Stimulated activated CD8-positive, alpha-beta memory T cell treated with anti-CD3 and anti-CD28 coated beads, Interleukin-4, amount 100 ng/mL, for 1 hour (primary cell): Measurements from ENCODE around the gene EIF4EBP2.

Source experiments
- DNase-seq, 2 donors: peaks; one replicate each; pipeline ENCODE4 v3.0.0-alpha.2; 2020; ENCODE audit warnings: low read depth in 2 of 2, low spot score in 1 of 2

EIF4EBP2 gene

DNA sequence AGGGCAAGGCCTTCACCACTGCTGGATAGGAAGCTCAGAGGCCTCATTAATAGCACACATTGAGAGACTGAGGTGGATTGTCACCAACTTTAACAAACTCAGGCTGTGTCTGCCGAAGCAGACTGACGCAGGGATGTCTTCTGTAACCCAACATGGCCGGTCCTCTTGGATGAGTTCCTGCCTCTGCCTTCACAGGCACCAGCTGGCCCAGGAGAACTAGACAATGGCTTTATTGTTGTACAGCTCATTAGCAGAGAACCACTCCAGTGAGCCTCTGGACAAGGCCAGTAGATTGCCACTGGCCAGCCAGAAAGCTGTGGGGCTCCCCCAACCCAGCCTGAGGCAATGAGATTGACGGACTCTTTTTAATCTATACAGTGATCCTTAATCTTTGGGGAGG lies 28.2 kb downstream of the EIF4EBP2 start:
- DNase-seq = no peak

DNA sequence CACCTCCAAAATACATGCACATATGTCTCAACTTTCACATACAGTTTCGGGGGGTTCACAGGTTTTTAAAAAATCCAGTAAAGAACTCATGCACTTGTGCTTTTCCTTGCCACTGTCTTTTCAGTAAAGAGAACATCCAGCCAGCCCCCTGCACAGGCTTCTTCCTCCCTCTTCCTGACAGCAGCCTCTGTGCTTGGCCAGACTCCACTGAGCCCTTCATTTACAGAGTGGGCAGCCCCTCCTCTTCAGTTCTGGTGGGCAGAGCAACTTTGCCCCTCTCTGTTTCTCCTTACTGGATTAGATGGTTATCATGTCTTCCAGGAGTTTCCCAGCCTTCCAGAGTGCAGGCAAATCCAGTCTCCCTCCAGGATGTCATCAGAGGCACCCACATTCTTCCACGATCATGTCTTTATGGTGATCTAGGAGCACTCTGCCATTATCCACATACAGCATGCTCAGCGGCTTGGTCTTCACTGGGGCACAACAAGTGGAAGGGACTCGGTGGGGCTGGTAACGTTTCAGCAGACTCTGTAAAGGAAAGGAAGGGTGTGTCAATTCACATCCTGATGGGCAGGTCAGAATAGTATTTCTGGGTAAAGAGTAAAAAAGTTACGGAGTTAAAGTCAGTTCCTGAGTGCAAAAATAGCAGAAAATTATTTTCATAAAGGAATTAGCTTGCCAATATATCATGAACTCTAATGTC lies 28.8 kb downstream of the EIF4EBP2 start:
- no peak for DNase-seq

DNA sequence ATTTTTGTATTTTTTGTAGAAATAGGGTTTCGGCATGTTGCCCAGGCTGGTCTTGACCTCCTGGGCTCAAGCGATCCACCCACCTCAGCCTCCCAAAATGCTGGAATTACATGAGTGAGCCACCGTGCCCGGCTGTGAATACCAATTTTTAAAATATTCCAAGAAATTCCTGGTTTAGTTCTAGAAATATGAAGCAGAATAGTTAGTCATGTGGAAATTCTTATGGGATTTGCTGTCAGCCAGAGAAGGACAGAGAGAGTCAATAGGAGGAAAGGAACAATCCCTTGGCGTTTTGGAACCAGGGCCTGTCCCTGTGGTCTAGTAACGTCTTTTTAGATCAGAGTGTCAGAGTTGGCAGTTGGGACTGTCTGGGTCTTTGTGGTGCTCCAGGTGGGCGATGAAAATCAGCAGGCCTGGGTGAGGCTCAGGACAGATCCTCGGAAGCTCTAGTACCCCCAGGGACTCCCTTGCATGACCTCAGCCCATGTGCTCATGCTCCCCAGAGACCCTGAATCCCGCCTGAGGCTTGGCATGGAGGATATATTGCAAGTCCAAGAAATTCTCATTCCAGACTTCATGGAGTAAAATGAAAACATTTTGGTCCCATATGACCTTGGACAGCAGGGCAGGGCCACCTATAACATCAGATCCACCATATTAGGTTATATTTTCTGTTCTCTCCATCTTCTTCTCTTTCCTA lies 29.8 kb downstream of the EIF4EBP2 start:
- no peak for DNase-seq

DNA sequence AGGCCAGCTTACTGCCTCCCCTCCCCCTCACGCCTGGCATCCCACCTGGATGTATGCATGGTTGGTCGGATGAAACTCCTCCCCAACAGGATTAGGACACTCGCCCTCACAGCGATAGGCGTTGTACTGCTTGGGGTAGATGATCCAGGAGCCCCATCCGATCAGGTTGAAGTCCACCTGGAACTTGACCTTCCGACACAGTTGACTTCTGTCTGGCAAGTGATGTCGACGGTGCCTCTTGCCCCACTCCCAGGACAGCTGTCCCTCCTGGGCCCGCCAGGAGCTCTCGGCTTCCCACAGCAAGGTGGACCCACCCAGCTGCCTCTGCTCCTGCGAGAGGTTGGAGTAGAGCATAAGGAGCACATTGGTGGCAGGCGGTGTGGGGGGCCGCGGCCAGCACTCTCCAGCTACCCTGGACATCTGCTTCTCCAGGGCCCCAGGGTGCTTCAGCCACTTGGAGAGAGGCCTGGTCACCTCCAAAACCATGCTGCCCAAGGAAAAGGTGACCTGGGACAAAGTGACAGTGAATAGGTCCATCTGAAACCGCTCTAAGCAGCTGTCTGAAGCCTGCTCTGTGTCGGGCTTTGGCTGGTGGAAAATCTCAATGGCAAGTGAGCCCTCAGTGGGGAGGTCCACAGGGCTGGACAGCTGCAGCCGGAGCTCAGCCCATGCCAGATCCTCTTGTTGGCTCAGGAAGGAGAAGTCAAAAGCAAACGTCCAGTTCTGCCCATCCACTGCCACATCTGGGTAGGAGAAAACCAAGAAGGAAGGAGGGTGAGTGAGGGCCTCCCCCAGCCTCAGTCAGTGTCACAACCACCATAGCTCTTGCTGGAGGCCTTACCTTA lies 31.5 kb downstream of the EIF4EBP2 start:
- DNase-seq = no peak

DNA sequence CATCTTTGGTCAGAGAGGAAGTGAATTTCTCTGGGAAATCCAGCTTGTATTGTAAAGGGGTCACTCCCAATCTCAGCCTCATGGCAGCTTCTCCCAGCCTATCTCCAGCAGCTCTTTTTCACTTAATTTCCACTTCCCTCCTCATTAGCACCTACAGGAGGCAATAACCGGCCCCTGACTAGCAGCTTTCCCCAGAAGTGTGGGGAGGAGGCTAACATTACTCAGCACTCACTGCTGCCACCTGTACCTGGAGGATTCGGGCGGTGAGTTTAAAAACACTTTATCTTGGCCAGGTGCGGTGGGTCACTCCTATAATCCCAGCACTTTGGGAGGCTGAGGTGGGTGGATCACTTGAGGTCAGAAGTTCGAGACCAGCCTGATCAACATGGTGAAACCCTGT lies 33.8 kb downstream of the EIF4EBP2 start:
- DNase-seq = no peak

DNA sequence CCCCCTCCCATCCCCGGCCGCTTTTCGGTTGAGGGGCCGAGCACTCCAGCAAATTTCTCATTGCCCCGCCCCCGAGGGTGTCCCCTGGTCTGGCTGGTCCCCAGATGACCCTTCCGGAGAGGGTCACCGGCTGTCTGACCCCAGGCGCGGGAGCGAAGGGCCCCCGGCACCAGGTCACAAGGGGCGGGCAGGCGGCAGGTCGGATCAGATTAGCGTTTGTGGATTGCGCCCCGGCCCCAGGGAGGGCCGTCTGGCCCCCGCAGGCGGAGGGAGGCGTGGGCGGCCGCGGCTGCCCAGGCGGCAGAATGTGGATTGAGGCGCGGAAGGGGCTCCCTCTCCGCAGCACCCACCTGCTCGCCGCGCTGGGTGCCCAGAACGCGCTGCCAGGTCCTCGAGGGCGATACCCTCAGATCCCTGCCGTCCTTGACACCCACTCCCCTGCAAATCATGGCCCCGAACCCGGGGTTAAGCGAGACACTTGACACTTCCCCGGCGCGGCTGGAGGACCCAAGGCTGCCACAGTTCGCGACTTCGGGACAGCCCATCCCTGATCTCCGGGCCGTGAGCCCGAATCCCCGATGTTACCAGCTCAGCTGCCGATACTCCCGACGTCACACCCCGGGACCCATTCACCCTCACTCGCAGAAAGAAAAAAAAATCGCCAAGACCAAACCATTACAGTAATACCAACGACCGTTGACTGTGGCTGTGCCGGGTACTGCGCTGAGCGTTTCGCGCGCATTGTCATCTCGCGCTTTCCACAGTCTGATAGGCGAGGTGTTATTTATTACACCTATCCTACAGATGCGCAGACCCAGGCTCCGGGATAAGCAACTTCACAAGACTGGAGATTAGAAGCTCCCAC lies 36.6 kb downstream of the EIF4EBP2 start:
- no peak for DNase-seq

DNA sequence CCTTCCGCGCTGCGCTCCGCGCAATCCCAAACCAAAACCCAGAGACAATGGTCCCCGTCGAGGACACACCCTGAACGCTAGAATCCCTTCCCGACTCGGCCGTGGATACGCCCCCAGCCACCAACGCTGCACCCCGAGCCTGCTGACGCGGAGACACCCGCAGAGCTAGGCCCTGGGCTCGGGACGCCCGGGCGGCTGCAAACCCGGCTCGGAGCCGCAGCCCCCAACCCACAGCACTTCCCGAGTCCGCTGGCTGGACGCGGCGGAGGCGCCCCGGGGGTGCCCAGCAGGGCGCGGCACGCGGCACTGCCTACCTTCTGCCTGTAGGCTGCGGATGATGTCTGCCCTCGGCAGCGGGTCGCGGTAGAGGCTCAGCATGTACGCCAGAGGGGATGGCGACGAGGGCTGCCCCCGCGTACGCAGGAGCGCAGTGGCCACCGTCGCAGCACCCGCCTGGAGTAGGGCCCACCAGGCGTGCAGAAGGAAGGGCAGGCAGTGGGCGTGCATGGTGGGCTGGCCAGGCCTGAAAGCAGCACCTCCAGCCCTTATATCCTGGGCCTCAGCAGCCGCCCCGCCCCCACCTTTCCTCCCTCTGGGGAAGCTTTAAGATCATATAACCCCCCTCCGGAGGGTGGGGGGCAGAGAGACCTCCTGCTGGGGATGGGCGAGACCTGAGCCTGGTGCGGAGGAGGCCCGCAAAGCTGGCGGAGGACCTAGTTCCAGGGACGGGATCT lies 37.4 kb downstream of the EIF4EBP2 start, which contains the start of gene NODAL:
TSS of gene NODAL (minus strand) at position 521 of the 734 bp plus-strand sequence. CDS start at position 507, 14 bp downstream.
- DNase-seq = no peak

DNA sequence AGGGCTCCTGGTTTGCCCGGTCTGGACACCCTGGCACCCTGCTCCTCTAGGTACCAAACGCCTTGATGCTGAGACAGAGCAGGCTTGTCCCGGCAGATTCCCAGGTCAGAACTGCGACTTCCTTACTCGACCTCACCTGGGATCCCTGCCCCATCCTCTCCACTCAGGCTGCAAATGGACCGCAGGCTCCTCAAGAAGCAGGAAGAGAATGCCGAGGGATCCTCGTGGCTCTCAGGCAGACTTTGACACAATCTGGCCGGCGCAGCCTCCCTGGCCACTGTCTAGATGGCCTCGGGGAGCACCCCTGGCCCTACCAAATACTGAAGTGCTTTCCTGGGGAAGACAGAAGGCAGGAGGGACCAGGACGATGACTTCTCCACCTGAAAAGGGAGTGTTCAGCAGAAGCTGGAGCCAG lies 38.0 kb downstream of the EIF4EBP2 start:
- DNase-seq = no peak

DNA sequence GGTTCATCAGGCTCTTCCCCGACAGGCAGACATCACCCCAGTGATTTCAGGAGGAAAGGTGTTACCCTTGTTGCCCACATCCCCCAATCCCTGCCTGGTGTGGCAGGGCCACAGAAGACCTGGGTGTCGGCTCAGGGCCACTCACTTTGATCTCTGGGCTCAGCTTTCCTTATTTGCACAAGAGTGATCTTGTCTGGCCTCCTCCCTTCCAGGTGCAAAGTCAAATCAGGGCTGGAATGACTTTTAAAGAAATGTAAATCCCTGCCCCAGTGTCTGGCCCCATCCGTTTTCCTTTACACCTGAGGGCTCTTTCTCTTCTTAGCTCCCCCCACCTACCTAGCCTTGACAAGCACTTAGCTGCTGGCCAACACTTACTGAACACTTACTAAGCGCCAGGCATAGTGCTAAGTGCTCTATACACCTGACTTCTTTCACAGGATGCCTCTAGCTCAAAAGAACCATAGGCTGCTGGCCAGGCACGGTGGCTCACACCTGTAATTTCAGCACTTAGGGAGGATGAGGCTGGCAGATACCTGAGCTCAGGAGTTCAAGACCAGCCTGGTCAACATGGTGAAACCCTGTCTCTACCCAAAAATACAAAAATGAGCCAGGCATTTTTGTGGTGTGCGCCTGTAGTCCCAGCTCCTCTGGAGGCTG lies 38.5 kb downstream of the EIF4EBP2 start:
- no peak for DNase-seq

DNA sequence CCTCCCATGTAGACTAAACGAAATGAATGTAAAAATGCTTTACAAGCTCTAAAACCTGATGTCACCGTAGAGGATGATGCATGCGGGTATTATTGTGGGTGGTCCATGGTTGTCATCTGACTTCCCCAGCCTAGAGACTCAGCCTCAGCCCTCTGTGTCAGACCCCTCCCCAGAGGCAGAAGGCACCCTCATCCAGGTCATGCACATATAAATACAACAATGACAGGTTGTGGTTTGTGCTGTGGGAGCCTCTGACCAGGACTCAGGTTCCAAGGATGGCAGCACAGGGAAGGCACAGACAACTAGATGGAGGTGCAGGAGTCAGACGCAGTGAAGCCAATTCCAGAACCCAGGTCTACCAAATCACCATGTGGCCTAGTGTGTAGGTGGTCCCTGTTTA lies 40.8 kb downstream of the EIF4EBP2 start:
- no peak for DNase-seq

DNA sequence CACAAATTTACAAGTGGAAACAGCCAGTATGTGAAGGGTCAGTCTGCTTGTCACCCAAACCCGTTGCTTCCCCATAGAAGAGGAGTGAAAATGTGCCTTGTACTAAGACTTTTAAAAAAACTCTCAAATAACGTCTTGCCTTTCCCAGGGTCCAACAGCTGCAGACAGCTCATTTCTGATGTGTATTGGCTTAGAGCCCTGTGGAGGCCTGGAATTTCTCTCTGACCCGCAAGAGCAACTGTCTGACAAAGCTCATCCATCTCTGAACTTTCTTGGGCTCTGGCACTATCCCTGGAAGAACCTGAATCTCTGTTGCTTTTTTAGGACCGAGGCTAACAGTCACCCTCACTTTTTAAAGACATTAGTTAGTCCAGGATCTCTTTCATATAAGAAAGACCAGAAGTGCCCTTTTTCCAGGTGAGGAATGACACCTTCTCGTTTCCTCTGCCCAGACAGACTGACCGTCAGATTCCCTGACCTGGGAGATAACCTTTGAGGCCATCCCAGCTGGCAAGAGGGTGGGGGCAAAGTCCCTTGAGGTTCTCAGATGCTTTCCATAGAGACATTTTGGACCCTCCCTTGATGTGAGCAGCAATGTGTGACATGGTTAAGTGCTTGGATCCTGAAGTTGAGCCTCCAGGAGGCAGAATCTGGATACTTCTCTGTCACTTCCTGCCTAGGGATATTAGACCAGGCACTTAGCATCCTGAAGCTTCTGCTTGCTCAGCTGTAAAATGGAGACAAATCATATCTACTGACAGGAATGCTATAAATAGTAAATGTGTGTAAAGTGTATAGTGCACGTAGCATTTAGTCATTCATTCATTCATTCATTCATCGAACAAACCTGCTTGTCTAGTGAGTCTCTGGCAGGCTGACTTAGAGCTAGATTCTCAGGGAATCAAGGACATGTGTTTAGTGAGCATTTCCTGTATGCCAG lies 42.0 kb downstream of the EIF4EBP2 start:
- DNase-seq = no peak

DNA sequence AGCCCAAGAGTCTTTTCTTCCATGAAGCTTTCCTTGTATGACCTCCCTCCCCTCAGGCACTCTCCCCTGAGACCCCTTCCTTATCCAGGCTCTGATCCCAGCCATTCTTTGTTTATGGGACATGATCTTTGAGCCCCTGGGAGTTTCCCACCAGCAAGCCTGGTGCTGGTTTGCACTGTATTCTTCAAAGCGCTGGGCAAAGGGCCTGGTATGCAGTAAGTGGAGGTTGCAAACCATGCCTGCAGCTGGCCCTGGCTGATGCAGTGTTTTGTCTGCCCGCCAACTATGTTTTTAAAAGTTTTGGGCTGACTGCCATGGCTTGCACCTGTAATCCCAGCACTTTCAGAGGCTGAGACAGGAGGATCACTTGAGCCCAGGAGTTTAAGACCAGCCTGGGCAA lies 44.3 kb downstream of the EIF4EBP2 start:
- DNase-seq = no peak

DNA sequence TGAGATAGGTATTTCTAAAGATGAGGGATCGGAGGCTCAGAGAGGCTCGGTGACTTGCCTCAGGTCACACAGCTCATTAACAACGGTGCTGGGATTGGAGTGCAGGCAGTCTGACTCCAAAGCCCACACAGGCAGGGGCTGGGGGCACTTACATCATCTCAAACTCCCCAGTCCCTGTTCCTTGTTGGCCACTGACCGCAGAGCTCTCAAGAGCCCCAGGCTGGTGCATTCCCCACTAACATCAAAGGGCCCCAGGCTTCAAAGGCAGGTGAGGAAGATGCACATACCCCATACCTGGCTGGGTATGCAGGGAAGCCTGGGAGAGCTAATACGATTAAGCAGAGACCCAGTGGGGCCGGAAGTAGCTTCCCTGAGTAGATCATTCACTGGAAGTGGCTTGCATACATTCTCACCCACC lies 51.3 kb downstream of the EIF4EBP2 start:
- DNase-seq = no peak

DNA sequence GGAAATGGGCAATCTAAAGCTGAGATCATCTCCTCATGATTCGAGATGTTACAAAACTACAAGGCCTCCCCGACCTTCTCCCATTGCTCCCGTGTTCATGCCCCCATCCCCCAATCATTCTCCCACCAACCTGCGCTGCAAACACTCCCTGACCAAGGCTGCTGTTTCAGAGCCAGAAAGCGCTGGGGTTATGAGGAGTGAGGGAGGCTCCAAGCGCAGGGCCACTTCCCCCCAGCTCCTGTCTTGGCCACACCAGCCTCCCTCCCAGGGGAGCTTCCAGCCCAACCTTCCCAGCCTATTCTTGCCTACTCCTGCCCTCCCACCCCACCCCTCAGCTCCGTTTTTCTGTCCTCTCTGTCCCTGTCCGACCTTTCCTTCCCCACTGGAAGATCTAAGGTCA lies 52.2 kb downstream of the EIF4EBP2 start:
- no peak for DNase-seq

DNA sequence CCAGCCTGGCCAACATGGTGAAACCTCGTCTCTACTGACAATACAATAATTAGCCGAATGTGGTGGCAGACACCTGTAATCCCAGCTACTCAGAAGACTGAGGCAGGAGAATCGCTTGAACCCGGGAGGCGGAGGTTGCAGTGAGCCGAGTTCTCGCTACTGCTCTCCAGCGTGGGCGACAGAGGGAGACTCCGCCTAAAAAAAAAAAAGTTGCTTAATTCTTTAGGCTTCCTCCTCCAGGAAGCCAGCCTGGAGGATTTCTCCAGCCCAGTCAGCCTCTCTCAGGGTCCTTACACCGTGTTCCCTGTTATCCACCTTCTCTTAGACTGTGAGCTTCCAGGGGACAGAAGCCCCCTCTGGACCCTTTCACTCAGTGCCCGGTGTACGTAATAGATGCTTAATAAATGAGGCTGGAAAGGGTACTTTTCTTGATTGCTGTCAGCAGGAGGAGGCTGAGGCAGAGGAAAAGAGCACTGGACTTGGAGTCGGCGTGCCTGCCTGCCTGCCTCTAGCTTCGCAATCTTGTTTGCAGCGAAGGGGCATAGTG lies 53.9 kb downstream of the EIF4EBP2 start:
- no peak for DNase-seq

DNA sequence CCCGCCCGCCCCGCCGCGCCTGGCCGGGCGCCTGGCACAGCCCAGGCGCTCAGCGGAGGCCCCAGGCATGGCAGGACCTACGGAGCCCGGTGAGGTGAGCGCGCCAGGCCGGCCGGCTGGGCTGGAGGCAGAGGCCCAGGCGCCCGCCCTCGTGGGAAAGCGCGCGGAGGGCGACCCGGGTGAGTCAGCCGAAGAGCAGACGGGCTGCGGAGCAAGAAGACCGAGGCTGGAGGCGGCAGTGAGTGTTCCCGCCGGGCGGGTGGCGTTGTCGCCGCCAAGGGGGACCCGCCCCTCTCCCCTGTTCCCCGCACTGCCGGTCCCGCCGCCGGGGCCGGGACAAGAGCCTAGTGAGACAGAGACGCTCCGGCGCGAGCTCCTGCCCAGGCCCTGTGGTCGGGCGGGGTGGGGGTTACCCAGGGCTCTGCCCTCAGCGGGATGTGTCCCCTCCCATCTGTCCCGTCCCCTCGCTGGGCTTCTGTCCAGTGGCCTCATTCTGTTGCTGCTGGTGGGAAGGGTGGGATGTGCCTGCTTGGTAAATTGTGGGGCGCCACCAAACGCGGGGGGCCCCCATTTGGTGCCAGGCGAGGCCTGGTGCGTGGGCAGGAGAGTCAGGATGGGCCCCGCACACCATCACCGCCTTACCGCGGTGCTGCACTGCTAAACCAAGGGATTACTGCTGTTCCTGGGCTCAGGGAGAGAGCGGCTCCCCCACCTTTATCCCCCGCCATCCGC lies 54.5 kb downstream of the EIF4EBP2 start:
- no peak for DNase-seq

DNA sequence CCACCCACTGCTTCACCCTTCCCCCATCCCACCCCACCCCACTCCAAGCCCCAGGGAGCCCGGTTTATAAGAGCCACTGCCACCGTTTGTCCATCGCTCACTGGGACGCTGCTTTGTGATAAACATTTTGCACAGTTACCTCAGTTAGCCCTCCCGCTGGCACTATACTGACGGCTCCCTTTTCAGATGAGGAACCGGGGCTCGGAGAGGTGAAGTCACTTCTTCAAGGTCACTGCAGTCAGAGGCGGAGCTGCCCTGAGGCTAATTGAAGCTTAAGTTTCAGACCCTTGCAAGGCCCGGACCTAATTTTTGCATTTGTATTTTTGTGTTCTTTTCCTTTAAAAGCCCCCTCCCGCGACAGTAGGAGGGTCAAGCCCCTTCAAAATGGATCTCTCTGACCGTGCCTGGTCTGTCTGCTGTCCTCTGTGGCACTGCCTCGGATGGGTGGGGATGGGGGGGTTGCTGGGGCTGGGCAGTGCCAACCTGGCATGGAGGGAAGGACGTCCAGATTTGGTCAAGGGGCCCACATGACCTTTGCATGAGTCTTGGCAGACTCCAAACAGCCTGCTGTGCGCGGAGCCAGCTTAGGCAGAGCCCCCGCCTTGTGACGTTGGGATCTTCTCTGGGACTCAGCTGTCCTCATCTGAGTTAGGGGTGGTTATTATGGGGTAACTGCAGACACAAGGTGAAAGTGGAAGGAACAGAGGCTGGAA lies 55.3 kb downstream of the EIF4EBP2 start:
- DNase-seq = no peak
